Neuronal stem cell (in vitro differentiated cells): ENCODE measurements around the gene MED13L.

Experiments used
- DNase-seq: peaks from one replicate; pipeline ENCODE4 v3.0.0-alpha.2; 2013; ENCODE audit warnings: low spot score
- H2AFZ ChIP-seq: one replicate; pipeline ENCODE4 v1.6.1; 2013; ENCODE audit warnings: mild to moderate bottlenecking, low read length, inconsistent platforms
- H2AK5ac ChIP-seq: 2 replicates; pipeline ENCODE4 v1.6.1; 2013; ENCODE audit warnings: low read depth, mild to moderate bottlenecking, inconsistent platforms, low read length, moderate library complexity, mixed read lengths
- H2BK120ac ChIP-seq: 2 replicates; pipeline ENCODE4 v1.6.1; 2013; ENCODE audit warnings: low read depth, mild to moderate bottlenecking, inconsistent platforms, low read length, moderate library complexity, mixed read lengths
- H2BK12ac ChIP-seq: one replicate; pipeline ENCODE4 v1.6.1; 2013; ENCODE audit warnings: low read length, inconsistent platforms
- H2BK15ac ChIP-seq: 2 replicates; pipeline ENCODE4 v1.6.1; 2013; ENCODE audit warnings: mild to moderate bottlenecking, low read length, inconsistent platforms, mixed read lengths
- H2BK5ac ChIP-seq: one replicate; pipeline ENCODE4 v1.6.1; 2013; ENCODE audit warnings: inconsistent platforms, mild to moderate bottlenecking, low read length, moderate library complexity
- H3K14ac ChIP-seq: one replicate; pipeline ENCODE4 v1.6.1; 2013; ENCODE audit warnings: low read length, inconsistent platforms
- H3K18ac ChIP-seq: 2 replicates; pipeline ENCODE4 v1.6.1; 2013; ENCODE audit warnings: low read length, inconsistent platforms
- H3K23ac ChIP-seq: 2 replicates; pipeline ENCODE4 v1.6.1; 2013; ENCODE audit warnings: low read depth, mild to moderate bottlenecking, mixed read lengths, low read length, inconsistent platforms; ENCODE audit not compliant: poor library complexity
- H3K27ac ChIP-seq: replicated peaks from 3 replicates; pipeline ENCODE4 v1.5.1; 2013; ENCODE audit warnings: low read length, inconsistent platforms
- H3K27me3 ChIP-seq, 3 experiments: 2 replicates each; pipeline ENCODE4 v1.6.1; 2013; ENCODE audit warnings: low read length in 3 of 3, mild to moderate bottlenecking in 2 of 3, inconsistent platforms in 1 of 3, low read depth in 1 of 3, mixed read lengths in 1 of 3, moderate library complexity in 1 of 3; ENCODE audit not compliant: control insufficient read depth in 3 of 3, insufficient read depth in 3 of 3
- H3K36me3 ChIP-seq, 2 donors: replicated peaks in 1 of 2; 2 replicates each; pipeline ENCODE4 v1.6.1; 2013; ENCODE audit warnings: low read length in 2 of 2; ENCODE audit not compliant: control insufficient read depth in 2 of 2, insufficient read depth in 2 of 2
- H3K4ac ChIP-seq: 2 replicates; pipeline ENCODE4 v1.6.1; 2013; ENCODE audit warnings: inconsistent platforms, mild to moderate bottlenecking, low read length, moderate library complexity
- H3K4me1 ChIP-seq, 2 donors: 1 replicate in 1 of 2; 2 replicates in 1 of 2; pipeline ENCODE4 v1.6.1; 2013; ENCODE audit warnings: low read length in 2 of 2, low read depth in 1 of 2; ENCODE audit not compliant: control insufficient read depth in 2 of 2, insufficient read depth in 1 of 2
- H3K4me2 ChIP-seq: one replicate; pipeline ENCODE4 v1.6.1; 2013; ENCODE audit warnings: mild to moderate bottlenecking, low read length, inconsistent platforms; ENCODE audit not compliant: insufficient read depth, poor library complexity, severe bottlenecking
- H3K4me3 ChIP-seq, 2 donors: 2 replicates each; pipeline ENCODE4 v1.5.1; 2013; ENCODE audit warnings: low read length in 2 of 2, mild to moderate bottlenecking in 2 of 2, inconsistent platforms in 1 of 2, moderate library complexity in 1 of 2
- H3K79me1 ChIP-seq: one replicate; pipeline ENCODE4 v1.6.1; 2013; ENCODE audit warnings: low read depth, mild to moderate bottlenecking, inconsistent platforms, low read length, moderate library complexity
- H3K9ac ChIP-seq: one replicate; pipeline ENCODE4 v1.6.1; 2013; ENCODE audit warnings: mild to moderate bottlenecking, low read depth, low read length, inconsistent platforms; ENCODE audit not compliant: poor library complexity
- H3K9me3 ChIP-seq, 2 donors: replicated peaks in 1 of 2; 2 replicates each; pipeline versions ENCODE3 to v1.6.1; 2013; ENCODE audit warnings: low read length in 2 of 2, mild to moderate bottlenecking in 2 of 2, inconsistent platforms in 1 of 2, low read depth in 1 of 2, mixed read lengths in 1 of 2, moderate library complexity in 1 of 2; ENCODE audit not compliant: control insufficient read depth in 2 of 2, insufficient read depth in 1 of 2
- H4K8ac ChIP-seq: one replicate; pipeline ENCODE4 v1.6.1; 2013; ENCODE audit warnings: low read depth, mild to moderate bottlenecking, inconsistent platforms, low read length, moderate library complexity
- H4K91ac ChIP-seq: one replicate; pipeline ENCODE4 v1.6.1; 2013; ENCODE audit warnings: low read length, low read depth, mild to moderate bottlenecking, inconsistent platforms; ENCODE audit not compliant: poor library complexity
- WGBS, 2 donors: extraction: QIAGEN DNeasy Blood & Tissue Kit; methylation state at CpG; one replicate each; pipeline ENCODE4 v1.1.7; 2013; ENCODE audit warnings: missing lambda C conversion rate in 2 of 2, mixed read lengths in 1 of 2; ENCODE audit not compliant: insufficient read length in 2 of 2, insufficient replicate concordance in 1 of 2; ENCODE audit errors: extremely low coverage in 2 of 2; 5-methylcytosine and 5-hydroxymethylcytosine counted together

MED13L gene

GRCh38 chr12:116141833-116142162, 135.7 kb downstream of the MED13L start:
- H2BK5ac ChIP-seq: no peak overlapping the region
- H2BK15ac ChIP-seq: no peak overlapping the region
- H4K8ac ChIP-seq: no peak overlapping the region
- H3K4me1 ChIP-seq: peaks cover 3 to 8% of the 10 kb centered on the region in 2 donors
- no peak overlapping the region for H3K27ac ChIP-seq
- no peak overlapping the region for H2AK5ac ChIP-seq
- no peak overlapping the region for H3K23ac ChIP-seq
- no peak overlapping the region for H3K14ac ChIP-seq
- no CpG with 5 or more reads among the region's 2 CpGs for WGBS, 2 donors
- H2BK120ac ChIP-seq: no peak overlapping the region
- no peaks in the 10 kb centered on the region for H3K27me3 ChIP-seq
- H3K9ac ChIP-seq: no peak overlapping the region
- no peak overlapping the region for H2BK12ac ChIP-seq
- H3K4me2 ChIP-seq: no peak overlapping the region
- H3K79me1 ChIP-seq: no peaks in the 10 kb centered on the region
- no peak overlapping the region for H3K18ac ChIP-seq
- no peak overlapping the region for H2AFZ ChIP-seq
- DNase-seq: no peak
- no peak overlapping the region for H3K4ac ChIP-seq
- no peaks in the 10 kb centered on the region for H3K9me3 ChIP-seq
- no peak overlapping the region for H3K4me3 ChIP-seq
- H3K36me3 ChIP-seq: no peaks in the 10 kb centered on the region
- no peak overlapping the region for H4K91ac ChIP-seq

- Histone ChIP-seq H3K18ac (no peak overlapping the region), H4K91ac (no peak overlapping the region), H3K9me3 (no peaks in the 10 kb centered on the region), H3K9ac (no peak overlapping the region), H2BK120ac (no peak overlapping the region), H3K36me3 (no peaks in the 10 kb centered on the region), H2BK15ac (no peak overlapping the region), H3K14ac (no peak overlapping the region), H3K79me1 (no peaks in the 10 kb centered on the region), H3K4ac (no peak overlapping the region), H3K4me3 (no peak overlapping the region), H2AK5ac (no peak overlapping the region), H2BK12ac (no peak overlapping the region), H3K4me1 (peaks cover 3 to 8% of the 10 kb centered on the region in 2 donors), H2BK5ac (no peak overlapping the region), H3K23ac (no peak overlapping the region), H2AFZ (no peak overlapping the region), H3K27ac (no peak overlapping the region), H3K4me2 (no peak overlapping the region), H4K8ac (no peak overlapping the region), H3K27me3 (no peaks in the 10 kb centered on the region)
- WGBS, 2 donors: no CpG with 5 or more reads among the region's 4 CpGs
- DNase-seq: no peak
Observed at GRCh38 chr12:116141110-116141832, 136.2 kb downstream of the MED13L start.

- Histone ChIP-seq H2AFZ (no peak overlapping the region), H4K91ac (no peak overlapping the region), H3K23ac (no peak overlapping the region), H2BK15ac (no peak overlapping the region), H3K18ac (no peak overlapping the region), H3K4me3 (no peak overlapping the region), H3K4me1 (peaks cover 3 to 8% of the 10 kb centered on the region in 2 donors), H2BK5ac (no peak overlapping the region), H3K4ac (no peak overlapping the region), H2BK120ac (no peak overlapping the region), H2BK12ac (no peak overlapping the region), H3K14ac (no peak overlapping the region), H3K79me1 (no peaks in the 10 kb centered on the region), H2AK5ac (no peak overlapping the region), H3K9me3 (no peaks in the 10 kb centered on the region), H3K9ac (no peak overlapping the region), H3K36me3 (no peaks in the 10 kb centered on the region), H4K8ac (no peak overlapping the region), H3K27ac (no peak overlapping the region), H3K27me3 (no peaks in the 10 kb centered on the region), H3K4me2 (no peak overlapping the region)
- DNase-seq: no peak
- WGBS, 2 donors: no CpG with 5 or more reads among the region's 4 CpGs
Observed at GRCh38 chr12:116140529-116140928, 137.0 kb downstream of the MED13L start.

GRCh38 chr12:116138781-116139180, 138.7 kb downstream of the MED13L start:
- Histone ChIP-seq H3K9me3 (no peaks in the 10 kb centered on the region), H3K4me3 (no peak overlapping the region), H2AFZ (no peak overlapping the region), H2BK15ac (no peak overlapping the region), H2BK12ac (no peak overlapping the region), H3K27ac (no peak overlapping the region), H3K9ac (no peak overlapping the region), H3K23ac (no peak overlapping the region), H4K8ac (no peak overlapping the region), H2BK120ac (no peak overlapping the region), H2AK5ac (no peak overlapping the region), H3K4me2 (no peak overlapping the region), H4K91ac (no peak overlapping the region), H3K4ac (no peak overlapping the region), H3K14ac (no peak overlapping the region), H3K36me3 (no peaks in the 10 kb centered on the region), H2BK5ac (no peak overlapping the region), H3K4me1 (peaks cover 3 to 6% of the 10 kb centered on the region in 2 donors), H3K79me1 (no peaks in the 10 kb centered on the region), H3K27me3 (no peaks in the 10 kb centered on the region), H3K18ac (no peak overlapping the region)
- DNase-seq: no peak
